Activated T-cell treated with anti-CD3 and anti-CD28 coated beads, Interleukin-2, amount 50 U/mL, for 24 hours (primary cell): ENCODE measurements around the gene PIAS3.
"Not testable (repeated sequence)": the region's sequence is repeated elsewhere in the genome, so short reads cannot be mapped to it uniquely, and the experiment has no call there.

Source experiments
- DNase-seq: peaks from one replicate; pipeline ENCODE4 v3.0.0-alpha.2; 2020
- H3K27ac Mint-ChIP-seq: 2 replicates; pipeline ENCODE4 v1.8.0; 2020; ENCODE audit warnings: mild to moderate bottlenecking, mixed read lengths
- H3K27me3 Mint-ChIP-seq: 2 replicates; pipeline ENCODE4 v1.8.0; 2020; ENCODE audit warnings: mixed read lengths
- H3K36me3 Mint-ChIP-seq: 2 replicates; pipeline ENCODE4 v1.8.0; 2020; ENCODE audit warnings: low read depth, mixed read lengths
- H3K4me1 Mint-ChIP-seq: 2 replicates; pipeline ENCODE4 v1.8.0; 2020; ENCODE audit warnings: low read depth, mixed read lengths
- H3K4me3 Mint-ChIP-seq: 2 replicates; pipeline ENCODE4 v1.8.0; 2020; ENCODE audit warnings: mild to moderate bottlenecking, moderate library complexity, mixed read lengths
- H3K9me3 Mint-ChIP-seq: 2 replicates; pipeline ENCODE4 v1.8.0; 2020; ENCODE audit warnings: mixed read lengths

Gene PIAS3

DNA sequence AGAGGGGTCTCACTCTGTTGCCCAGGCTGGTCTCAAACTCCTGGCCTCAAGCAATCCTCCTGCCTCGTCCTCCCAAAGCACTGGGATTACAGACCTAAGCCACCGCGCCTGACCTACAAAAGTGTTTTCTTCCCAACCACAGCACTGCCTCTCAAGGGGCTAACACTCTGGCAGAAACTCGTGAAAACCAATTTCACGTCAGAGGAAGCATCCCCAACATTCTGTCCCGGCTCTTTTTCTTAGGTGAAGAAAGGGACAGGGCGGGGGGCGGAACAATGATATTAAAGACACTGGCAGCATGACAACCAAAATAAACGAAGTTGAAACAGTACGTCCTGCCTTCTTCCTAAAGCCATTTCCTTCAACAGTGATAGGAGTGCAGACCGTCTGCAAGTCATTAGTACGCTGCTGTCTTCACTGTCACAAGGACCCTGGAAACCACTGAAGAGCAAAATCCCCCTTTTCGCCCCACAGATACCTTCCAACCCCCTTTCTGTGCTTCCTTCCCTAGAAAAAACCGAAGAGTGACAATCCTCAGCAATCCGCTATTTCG, 36.0 kb downstream of the PIAS3 start:
- Mint-ChIP-seq H3K4me1 (peaks cover 38% of the 10 kb centered on the region), H3K36me3 (peaks cover 39% of the 10 kb centered on the region), H3K4me3 (peak overlapping the region; percentile 25)
- DNase-seq, H3K27me3 Mint-ChIP-seq, H3K27ac Mint-ChIP-seq, H3K9me3 Mint-ChIP-seq: not testable (repeated sequence)

DNA sequence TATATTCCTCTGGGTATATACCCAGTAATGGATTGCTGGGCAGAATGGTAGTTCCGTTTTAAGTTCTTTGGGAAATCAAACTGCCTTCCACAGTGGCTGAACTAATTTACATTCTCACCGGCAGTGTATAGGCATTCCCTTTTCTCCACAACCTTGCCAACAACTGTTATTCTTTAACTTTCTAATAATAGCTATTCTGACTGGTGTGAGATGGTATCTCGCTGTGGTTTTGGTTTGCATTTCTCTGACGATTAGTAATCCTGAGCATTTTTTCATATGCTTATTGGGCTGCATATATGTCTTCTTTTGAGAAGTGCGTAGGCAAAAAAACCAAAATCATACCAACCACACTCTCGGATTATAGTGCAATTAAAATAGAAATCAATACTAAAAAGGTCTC, 40.8 kb downstream of the PIAS3 start:
- peaks cover 19% of the 10 kb centered on the region for H3K4me1 Mint-ChIP-seq
- H3K27me3 Mint-ChIP-seq: not testable (repeated sequence)

DNA sequence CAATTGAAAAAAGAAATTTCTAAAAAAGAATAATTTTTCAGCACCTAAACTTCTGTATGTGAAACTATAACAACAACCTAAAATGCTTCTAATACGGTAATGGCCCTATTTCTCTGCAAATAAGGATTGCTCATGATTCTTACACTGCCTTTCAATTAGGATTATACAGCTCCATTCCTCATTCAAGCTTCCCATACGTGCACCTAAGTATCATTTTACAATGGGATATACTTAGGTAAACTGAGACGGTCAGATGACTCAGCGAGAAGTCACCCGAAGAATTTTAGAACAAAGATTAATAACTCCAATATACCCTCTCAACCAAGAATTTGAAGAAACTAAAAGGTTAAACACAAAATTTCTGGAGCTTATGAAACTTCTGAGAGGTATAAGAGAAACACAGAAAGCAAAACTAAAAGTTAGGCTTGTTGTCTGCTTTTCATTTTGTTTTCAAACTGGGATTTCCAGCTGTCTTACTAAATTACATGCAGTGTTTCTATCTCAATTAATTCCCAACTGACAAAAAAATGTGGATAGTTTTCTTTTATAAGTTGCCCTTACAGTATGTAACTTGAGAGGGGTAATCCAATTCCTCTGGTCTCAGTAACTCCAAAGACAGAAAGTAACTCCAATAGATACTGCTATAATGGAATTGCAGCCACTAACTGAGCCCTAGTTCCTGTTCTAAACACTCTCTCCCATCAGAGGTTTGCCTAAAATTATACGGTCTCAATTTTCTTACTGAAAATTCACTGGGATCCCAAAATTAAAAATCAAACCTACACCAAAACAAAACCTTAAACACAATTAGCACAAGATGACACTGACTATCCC, 45.7 kb downstream of the PIAS3 start:
- DNase-seq, H3K9me3 Mint-ChIP-seq, H3K36me3 Mint-ChIP-seq, H3K27me3 Mint-ChIP-seq, H3K4me3 Mint-ChIP-seq, H3K27ac Mint-ChIP-seq: not testable (repeated sequence)
- peaks cover 14% of the 10 kb centered on the region for H3K4me1 Mint-ChIP-seq

More for the DNA sequence above, 40.8 kb downstream of the PIAS3 start:
- H3K4me3 Mint-ChIP-seq, H3K27ac Mint-ChIP-seq, DNase-seq, H3K9me3 Mint-ChIP-seq, H3K36me3 Mint-ChIP-seq: not testable (repeated sequence)

DNA sequence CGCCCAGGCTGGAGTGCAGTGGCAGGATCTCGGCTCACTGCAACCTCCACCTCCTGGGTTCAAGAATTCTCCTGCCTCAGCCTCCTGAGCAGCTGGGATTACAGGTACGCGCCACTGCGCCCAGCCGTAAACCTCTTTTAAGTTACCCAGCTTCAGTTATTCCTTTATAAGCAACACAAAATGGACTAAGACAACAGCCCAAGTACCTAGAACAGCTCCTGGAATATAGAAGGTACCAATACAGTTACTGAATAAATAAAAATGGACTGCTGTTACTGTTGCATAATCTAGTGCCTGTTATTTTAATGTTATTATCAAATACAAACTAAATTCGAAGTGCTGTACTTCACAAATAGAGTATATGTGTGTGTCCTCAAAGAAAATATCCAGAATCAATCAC, 52.0 kb downstream of the PIAS3 start:
- H3K27me3 Mint-ChIP-seq: no peaks in the 10 kb centered on the region
- H3K4me3 Mint-ChIP-seq: no peak overlapping the region
- peaks cover 40% of the 10 kb centered on the region for H3K4me1 Mint-ChIP-seq
- no peak overlapping the region for H3K27ac Mint-ChIP-seq
- peaks cover 4% of the 10 kb centered on the region for H3K36me3 Mint-ChIP-seq
- DNase-seq: no peak
- H3K9me3 Mint-ChIP-seq: no peaks in the 10 kb centered on the region

DNA sequence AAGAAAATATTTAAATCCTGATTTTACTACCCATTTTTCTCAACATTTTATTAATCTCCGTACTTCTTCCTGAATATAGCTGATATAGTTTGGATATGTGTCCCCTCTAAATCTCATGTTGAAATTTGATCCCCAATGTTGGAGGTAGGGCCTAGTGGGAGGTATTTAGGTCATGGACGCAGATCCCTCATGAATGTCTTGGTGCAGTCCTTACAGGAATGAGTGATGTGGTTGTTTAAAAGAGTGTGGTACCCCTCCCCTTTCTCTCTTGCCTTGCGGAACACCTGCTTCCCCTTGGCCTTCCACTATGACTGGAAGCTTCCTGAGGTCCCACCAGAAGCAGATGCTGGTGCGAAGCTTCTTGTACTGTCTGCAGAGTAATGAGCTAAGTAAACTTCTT, 52.5 kb downstream of the PIAS3 start:
- Mint-ChIP-seq H3K27me3 (no peaks in the 10 kb centered on the region), H3K9me3 (no peaks in the 10 kb centered on the region), H3K27ac (no peak overlapping the region), H3K4me3 (no peak overlapping the region), H3K36me3 (peaks cover 7% of the 10 kb centered on the region), H3K4me1 (peaks cover 44% of the 10 kb centered on the region)
- no peak for DNase-seq

DNA sequence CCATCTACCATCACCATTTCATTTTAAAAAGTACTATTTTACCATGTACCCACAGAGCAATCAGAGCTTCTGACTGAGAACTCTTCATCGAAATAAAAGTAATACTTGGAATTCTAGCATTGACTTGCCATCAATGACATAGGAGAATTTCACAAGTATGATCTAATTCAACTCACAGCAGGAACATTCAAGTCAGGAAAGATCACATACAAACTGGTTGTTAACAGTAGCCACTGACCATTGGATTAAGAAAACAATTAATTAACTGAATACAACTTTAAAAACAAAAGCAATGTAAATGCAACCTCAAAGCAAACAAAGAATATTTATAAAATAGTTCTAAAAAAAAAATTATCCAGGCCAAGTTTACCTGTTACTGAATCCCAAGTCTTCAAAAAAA, 53.8 kb downstream of the PIAS3 start:
- Mint-ChIP-seq H3K36me3 (peaks cover 11% of the 10 kb centered on the region), H3K27ac (no peak overlapping the region), H3K27me3 (no peaks in the 10 kb centered on the region), H3K4me3 (no peak overlapping the region), H3K9me3 (no peaks in the 10 kb centered on the region), H3K4me1 (peaks cover 50% of the 10 kb centered on the region)
- no peak for DNase-seq

DNA sequence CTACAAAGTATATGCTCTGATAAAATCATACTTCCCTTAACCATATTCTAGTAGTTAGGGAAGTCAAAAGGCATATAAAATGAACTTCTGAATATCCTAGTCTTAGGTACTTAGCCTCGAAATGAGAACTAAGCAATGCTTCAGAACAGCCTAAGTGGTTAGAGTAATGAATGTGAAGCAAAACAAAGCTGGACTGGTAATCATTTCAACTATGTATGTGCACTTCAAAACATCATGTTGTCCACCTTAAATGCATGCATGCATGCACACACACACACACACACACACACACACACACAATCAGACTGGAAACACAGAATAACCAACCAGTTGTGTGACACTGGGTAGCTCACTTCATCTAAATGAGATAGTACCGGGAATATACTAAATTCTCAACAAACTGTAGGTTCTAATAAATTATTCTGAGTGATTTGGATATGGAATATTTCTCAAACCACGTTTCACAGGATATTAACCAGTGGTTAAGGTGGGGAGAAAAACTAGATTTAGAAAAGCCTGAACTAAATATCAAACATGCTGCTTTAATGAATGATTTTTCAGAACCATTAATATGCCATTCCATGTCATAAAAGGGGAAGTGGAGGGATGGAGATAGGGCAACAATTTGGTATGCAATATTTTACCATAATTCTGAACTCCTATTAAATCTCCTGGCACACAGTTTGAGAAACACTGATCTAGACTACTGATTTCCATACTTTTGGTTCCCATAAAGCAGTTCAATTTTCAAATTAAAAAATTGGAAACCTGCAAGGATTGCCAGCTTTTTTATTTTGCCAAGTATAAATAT, 54.4 kb downstream of the PIAS3 start:
- Mint-ChIP-seq H3K27me3 (no peaks in the 10 kb centered on the region), H3K4me3 (no peak overlapping the region), H3K36me3 (peaks cover 17% of the 10 kb centered on the region), H3K9me3 (no peaks in the 10 kb centered on the region), H3K4me1 (peaks cover 53% of the 10 kb centered on the region), H3K27ac (no peak overlapping the region)
- DNase-seq: no peak

DNA sequence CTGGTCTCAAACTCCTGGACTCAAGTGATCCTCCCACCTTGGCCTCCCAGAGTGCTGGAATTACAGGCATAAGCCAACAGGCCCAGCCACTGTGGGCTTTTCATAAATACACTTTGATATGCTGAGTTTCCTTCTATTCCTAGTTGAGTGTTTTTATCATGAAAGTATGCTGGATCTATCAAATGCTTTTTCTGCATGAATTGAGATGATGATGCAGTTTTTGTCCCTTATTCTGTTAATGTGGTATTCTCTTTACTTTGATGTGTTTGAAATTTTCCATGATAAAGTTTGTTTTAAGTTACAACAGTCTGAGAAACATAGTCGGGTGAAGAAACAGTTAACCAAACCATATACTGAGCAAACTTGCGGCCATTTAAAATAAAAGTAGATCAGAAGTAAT, 59.1 kb downstream of the PIAS3 start:
- Mint-ChIP-seq H3K27me3 (no peaks in the 10 kb centered on the region), H3K4me3 (no peak overlapping the region), H3K9me3 (peaks cover 19% of the 10 kb centered on the region), H3K27ac (no peak overlapping the region), H3K4me1 (peaks cover 44% of the 10 kb centered on the region), H3K36me3 (peaks cover 55% of the 10 kb centered on the region)
- no peak for DNase-seq
